WTC11 (cell line): ENCODE measurements around the gene POLDIP2.

ENCODE experiments used
- TF ChIP-seq, protein P1 (sequence below): sonication (generic); formaldehyde crosslinking; IDR thresholded peaks from 2 replicates; pipeline ENCODE4 v1.8.0; 2023; ENCODE audit warnings: missing genetic modification reagents
- TF ChIP-seq, protein P2 (sequence below): fragments of 200-600 bp; IDR thresholded peaks from 2 replicates; pipeline ENCODE4 v1.8.0; 2022; ENCODE audit warnings: antibody characterized with exemption

GRCh38 chr17:28343491-28343932, 13.8 kb downstream of the POLDIP2 start:
- TF ChIP-seq, protein P1, sequence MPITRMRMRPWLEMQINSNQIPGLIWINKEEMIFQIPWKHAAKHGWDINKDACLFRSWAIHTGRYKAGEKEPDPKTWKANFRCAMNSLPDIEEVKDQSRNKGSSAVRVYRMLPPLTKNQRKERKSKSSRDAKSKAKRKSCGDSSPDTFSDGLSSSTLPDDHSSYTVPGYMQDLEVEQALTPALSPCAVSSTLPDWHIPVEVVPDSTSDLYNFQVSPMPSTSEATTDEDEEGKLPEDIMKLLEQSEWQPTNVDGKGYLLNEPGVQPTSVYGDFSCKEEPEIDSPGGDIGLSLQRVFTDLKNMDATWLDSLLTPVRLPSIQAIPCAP (CRISPR knock-in tag): no peak
- TF ChIP-seq, protein P2, sequence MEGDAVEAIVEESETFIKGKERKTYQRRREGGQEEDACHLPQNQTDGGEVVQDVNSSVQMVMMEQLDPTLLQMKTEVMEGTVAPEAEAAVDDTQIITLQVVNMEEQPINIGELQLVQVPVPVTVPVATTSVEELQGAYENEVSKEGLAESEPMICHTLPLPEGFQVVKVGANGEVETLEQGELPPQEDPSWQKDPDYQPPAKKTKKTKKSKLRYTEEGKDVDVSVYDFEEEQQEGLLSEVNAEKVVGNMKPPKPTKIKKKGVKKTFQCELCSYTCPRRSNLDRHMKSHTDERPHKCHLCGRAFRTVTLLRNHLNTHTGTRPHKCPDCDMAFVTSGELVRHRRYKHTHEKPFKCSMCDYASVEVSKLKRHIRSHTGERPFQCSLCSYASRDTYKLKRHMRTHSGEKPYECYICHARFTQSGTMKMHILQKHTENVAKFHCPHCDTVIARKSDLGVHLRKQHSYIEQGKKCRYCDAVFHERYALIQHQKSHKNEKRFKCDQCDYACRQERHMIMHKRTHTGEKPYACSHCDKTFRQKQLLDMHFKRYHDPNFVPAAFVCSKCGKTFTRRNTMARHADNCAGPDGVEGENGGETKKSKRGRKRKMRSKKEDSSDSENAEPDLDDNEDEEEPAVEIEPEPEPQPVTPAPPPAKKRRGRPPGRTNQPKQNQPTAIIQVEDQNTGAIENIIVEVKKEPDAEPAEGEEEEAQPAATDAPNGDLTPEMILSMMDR: no peak
